Activated T-cell treated with anti-CD3 and anti-CD28 coated beads, Interleukin-2, amount 50 U/mL, for 72 hours (primary cell): Measurements from ENCODE around the gene ATP11C. TPM values are rescaled to one million over a fixed set of nuclear protein-coding genes. Genes with fewer than 3 reads are reported as not detected.
A peak's percentile ranks its signal among the peaks of the same experiment; 100 is the strongest.
"Not testable (repeated sequence)": the region's sequence is repeated elsewhere in the genome, so short reads cannot be mapped to it uniquely, and the experiment has no call there.

Experiments
- ATAC-seq, 2 donors: fragments of 150-1000 bp; cut with Tn5 transposase; replicated peaks in 1 of 2; 2 replicates each; pipeline ENCODE4 v1.10.0; 2021; ENCODE audit warnings: moderate library complexity in 2 of 2, mild to moderate bottlenecking in 1 of 2
- DNase-seq, 2 donors: peaks; one replicate each; pipeline ENCODE4 v3.0.0; 2021 to 2022; ENCODE audit warnings: mixed read lengths in 1 of 2
- H3K27ac Mint-ChIP-seq: one replicate; pipeline ENCODE4 v1.8.0; 2022; ENCODE audit warnings: mild to moderate bottlenecking, moderate library complexity, mixed read lengths
- H3K27me3 Mint-ChIP-seq: one replicate; pipeline ENCODE4 v1.8.0; 2022; ENCODE audit warnings: low read depth, mixed read lengths
- H3K36me3 Mint-ChIP-seq, 2 donors: one replicate each; pipeline ENCODE4 v1.8.0; 2022; ENCODE audit warnings: mixed read lengths in 2 of 2, mild to moderate bottlenecking in 1 of 2; ENCODE audit not compliant: insufficient read depth in 2 of 2
- H3K4me1 Mint-ChIP-seq: one replicate; pipeline ENCODE4 v1.8.0; 2022; ENCODE audit warnings: low read depth, mixed read lengths
- H3K4me3 Mint-ChIP-seq, 2 donors: one replicate each; pipeline ENCODE4 v1.8.0; 2022; ENCODE audit warnings: mild to moderate bottlenecking in 2 of 2, mixed read lengths in 2 of 2, moderate library complexity in 2 of 2
- H3K9me3 Mint-ChIP-seq, 2 donors: one replicate each; pipeline ENCODE4 v1.8.0; 2022; ENCODE audit warnings: mixed read lengths in 2 of 2
- total RNA-seq, 2 donors: library from RNA; stranded (reverse); gene quantifications; one replicate each; pipeline ENCODE4 v1.2.3, GENCODE V29; 2022

Gene ATP11C
- total RNA-seq, 2 donors from 2014 or later, result 15.6 to 19.1 TPM

GRCh38 chrX:139702658-139703057 lies 230.2 kb downstream of the ATP11C start:
- no peak overlapping the region for H3K4me3 Mint-ChIP-seq
- H3K27ac Mint-ChIP-seq, result no peak overlapping the region

GRCh38 chrX:139692908-139693307 lies 239.9 kb downstream of the ATP11C start:
- Mint-ChIP-seq H3K27me3 (peaks cover 30% of the 10 kb centered on the region), H3K36me3 (no peaks in the 10 kb centered on the region), H3K4me1 (no peaks in the 10 kb centered on the region), H3K4me3 (no peak overlapping the region), H3K9me3 (no peaks in the 10 kb centered on the region), H3K27ac (no peak overlapping the region)
- no peak for DNase-seq
- ATAC-seq, result no peak

More at GRCh38 chrX:139702658-139703057, 230.2 kb downstream of the ATP11C start:
- H3K4me1 Mint-ChIP-seq, result no peaks in the 10 kb centered on the region
- peaks cover 0 to 2% of the 10 kb centered on the region in 2 donors for H3K36me3 Mint-ChIP-seq
- peaks cover 3 to 4% of the 10 kb centered on the region in 2 donors for H3K9me3 Mint-ChIP-seq
- H3K27me3 Mint-ChIP-seq, result peaks cover 16% of the 10 kb centered on the region
- ATAC-seq, result no peak
- no peak for DNase-seq

DNA sequence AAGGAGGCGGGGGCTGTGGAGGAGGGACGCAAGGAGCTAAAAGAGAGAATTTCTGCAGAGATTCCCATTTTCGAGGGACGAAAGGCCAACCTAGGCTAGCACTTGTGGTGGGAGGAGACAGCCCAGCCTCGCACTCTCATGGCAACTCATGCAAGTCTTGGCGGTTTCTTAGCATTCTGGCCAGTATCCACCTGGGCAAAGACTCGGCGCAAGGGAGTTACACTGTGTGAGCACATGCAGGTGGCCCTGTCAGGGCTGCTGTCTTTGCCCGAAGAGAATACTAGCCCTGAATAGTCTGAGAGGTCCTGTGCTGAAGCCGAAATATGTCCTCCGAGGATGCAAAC lies 240.4 kb downstream of the ATP11C start:
- ATAC-seq (no peak), DNase-seq (no peak)
- no peaks in the 10 kb centered on the region for H3K9me3 Mint-ChIP-seq
- no peaks in the 10 kb centered on the region for H3K36me3 Mint-ChIP-seq
- peaks cover 30% of the 10 kb centered on the region for H3K27me3 Mint-ChIP-seq
- peak overlapping the region in 1 of 2 donors; percentile 33 for H3K4me3 Mint-ChIP-seq
- H3K4me1 Mint-ChIP-seq, result no peaks in the 10 kb centered on the region
- no peak overlapping the region for H3K27ac Mint-ChIP-seq

DNA sequence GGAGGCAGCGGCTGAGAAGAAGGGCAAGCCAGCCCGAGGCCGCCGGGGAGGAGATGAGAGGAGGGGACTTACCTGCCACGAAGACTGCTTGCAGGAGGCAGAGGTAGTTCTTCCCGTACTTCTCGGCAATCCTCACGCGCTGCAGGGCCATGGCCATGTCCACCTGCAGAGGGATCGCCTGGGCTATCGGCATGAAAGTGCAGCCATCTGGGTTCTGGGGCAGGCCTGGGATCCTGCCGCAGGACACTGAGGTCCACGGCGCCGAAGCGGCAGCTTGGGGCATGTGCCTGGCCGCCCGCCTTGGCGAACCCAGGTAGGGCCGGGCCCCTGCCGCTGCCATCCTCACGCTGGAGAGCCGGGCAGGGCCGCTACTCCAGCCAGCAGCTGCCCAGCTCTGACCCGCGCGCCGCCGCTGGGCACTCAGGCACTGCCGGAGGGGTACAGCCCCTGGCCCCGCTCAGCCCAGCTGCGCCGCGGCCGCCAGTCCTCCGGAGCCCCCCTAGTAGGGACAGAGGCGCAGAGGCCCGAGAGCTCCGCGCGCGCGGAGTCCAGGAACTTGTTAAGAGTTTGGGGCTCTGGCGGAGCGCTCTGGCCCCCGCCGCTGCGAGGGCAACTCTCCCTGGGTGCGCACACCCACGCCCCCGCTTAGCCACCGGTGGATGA lies 240.9 kb downstream of the ATP11C start:
- no peak overlapping the region for H3K27ac Mint-ChIP-seq
- no peaks in the 10 kb centered on the region for H3K4me1 Mint-ChIP-seq
- DNase-seq, result no peak
- H3K27me3 Mint-ChIP-seq, result peaks cover 30% of the 10 kb centered on the region
- ATAC-seq, result peak in 1 of 2 donors; percentile 18
- H3K9me3 Mint-ChIP-seq, result no peaks in the 10 kb centered on the region
- no peaks in the 10 kb centered on the region for H3K36me3 Mint-ChIP-seq
- H3K4me3 Mint-ChIP-seq, result peak overlapping the region; percentile 58 to 59

GRCh38 chrX:139691493-139691842 lies 241.4 kb downstream of the ATP11C start:
- ATAC-seq (no peak), DNase-seq (no peak)
- Mint-ChIP-seq H3K4me3 (peak overlapping the region; percentile 58 to 59), H3K9me3 (peaks cover 0 to 4% of the 10 kb centered on the region in 2 donors), H3K36me3 (no peaks in the 10 kb centered on the region), H3K27ac (no peak overlapping the region), H3K27me3 (peaks cover 30% of the 10 kb centered on the region), H3K4me1 (no peaks in the 10 kb centered on the region)

GRCh38 chrX:139685175-139685574 lies 247.7 kb downstream of the ATP11C start:
- not testable (repeated sequence) for H3K36me3 Mint-ChIP-seq, H3K4me3 Mint-ChIP-seq, ATAC-seq, H3K9me3 Mint-ChIP-seq, DNase-seq, H3K27me3 Mint-ChIP-seq, H3K27ac Mint-ChIP-seq, H3K4me1 Mint-ChIP-seq

DNA sequence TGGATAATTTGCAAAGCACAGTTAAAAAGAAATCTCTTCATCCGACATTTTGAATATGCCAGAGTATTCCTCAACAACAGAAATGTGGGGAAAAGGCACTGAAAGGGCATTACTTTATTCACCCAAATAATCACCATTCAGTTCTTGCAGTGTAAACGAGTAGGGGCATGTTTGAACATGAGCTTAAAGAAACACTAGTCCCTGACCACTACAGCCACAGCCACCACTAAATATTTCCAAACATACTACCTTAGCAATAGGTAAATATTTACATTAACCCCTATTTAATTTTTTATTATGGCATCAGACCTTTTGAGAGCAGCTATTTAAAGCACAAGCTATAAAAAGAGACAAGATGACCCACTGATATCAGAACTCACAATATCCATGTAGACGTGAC lies 252.5 kb downstream of the ATP11C start:
- peaks cover 0 to 3% of the 10 kb centered on the region in 2 donors for H3K36me3 Mint-ChIP-seq
- no peaks in the 10 kb centered on the region for H3K4me1 Mint-ChIP-seq
- ATAC-seq, result no peak

More for the DNA sequence above, 252.5 kb downstream of the ATP11C start:
- Mint-ChIP-seq H3K27ac (no peak overlapping the region), H3K27me3 (peaks cover 12% of the 10 kb centered on the region), H3K4me3 (no peak overlapping the region), H3K9me3 (peaks cover 2 to 3% of the 10 kb centered on the region in 2 donors)
- DNase-seq, result no peak

Other genes starting within 250 kb of the ATP11C start
- under 1 TPM; 0.37 to 0.46 TPM for gene MCF2, start 224.9 kb downstream of the ATP11C start, total RNA-seq
- gene CXorf66, start 32.5 kb upstream of the ATP11C start, total RNA-seq, result not detected